Measurements from ENCODE around the gene ARMH2. TPM values are rescaled to one million over a fixed set of nuclear protein-coding genes. Genes with fewer than 3 reads are reported as not detected.

The ARMH2 gene
- total RNA-seq, 1 donor from 2014 or later = not detected

GRCh38 chr6:24844061-24844460, 45.3 kb upstream of the ARMH2 start:
- H3K27me3 Mint-ChIP-seq = no peaks in the 10 kb centered on the region
- no peaks in the 10 kb centered on the region for H3K36me3 Mint-ChIP-seq (ENCODE audit: insufficient read depth)
- H3K4me3 Mint-ChIP-seq (ENCODE audit: low read depth) = peak overlapping the region; percentile 18
- TF ChIP-seq CTCF (IDR thresholded peaks at IDR 0.05; ENCODE audit: unreplicated experiment) = no peak
- H3K9me3 Mint-ChIP-seq (ENCODE audit: low read depth) = no peaks in the 10 kb centered on the region
- H3K27ac Mint-ChIP-seq = peak overlapping the region; percentile 30
- no peak for DNase-seq (ENCODE audit: low spot score, unreplicated experiment)
- H3K4me1 Mint-ChIP-seq (ENCODE audit: low read depth) = peaks cover 18% of the 10 kb centered on the region

GRCh38 chr6:24840187-24840586, 41.5 kb upstream of the ARMH2 start:
- no peaks in the 10 kb centered on the region for H3K9me3 Mint-ChIP-seq (ENCODE audit: low read depth)
- H3K4me1 Mint-ChIP-seq (ENCODE audit: low read depth) = peaks cover 18% of the 10 kb centered on the region
- no peak for DNase-seq (ENCODE audit: low spot score, unreplicated experiment)
- no peak overlapping the region for H3K4me3 Mint-ChIP-seq (ENCODE audit: low read depth)
- H3K27me3 Mint-ChIP-seq = no peaks in the 10 kb centered on the region
- no peaks in the 10 kb centered on the region for H3K36me3 Mint-ChIP-seq (ENCODE audit: insufficient read depth)
- H3K27ac Mint-ChIP-seq = no peak overlapping the region
- no peak for TF ChIP-seq CTCF (IDR thresholded peaks at IDR 0.05; ENCODE audit: unreplicated experiment)

GRCh38 chr6:24838994-24839393, 40.3 kb upstream of the ARMH2 start:
- no peaks in the 10 kb centered on the region for H3K27me3 Mint-ChIP-seq
- H3K36me3 Mint-ChIP-seq (ENCODE audit: insufficient read depth) = no peaks in the 10 kb centered on the region
- TF ChIP-seq CTCF (IDR thresholded peaks at IDR 0.05; ENCODE audit: unreplicated experiment) = no peak
- no peak overlapping the region for H3K27ac Mint-ChIP-seq
- peaks cover 14% of the 10 kb centered on the region for H3K4me1 Mint-ChIP-seq (ENCODE audit: low read depth)
- H3K9me3 Mint-ChIP-seq (ENCODE audit: low read depth) = peaks cover 3% of the 10 kb centered on the region
- H3K4me3 Mint-ChIP-seq (ENCODE audit: low read depth) = no peak overlapping the region
- no peak for DNase-seq (ENCODE audit: low spot score, unreplicated experiment)

GRCh38 chr6:24838081-24838480, 39.4 kb upstream of the ARMH2 start:
- H3K4me1 Mint-ChIP-seq (ENCODE audit: low read depth) = peaks cover 6% of the 10 kb centered on the region
- H3K36me3 Mint-ChIP-seq (ENCODE audit: insufficient read depth) = no peaks in the 10 kb centered on the region
- H3K27ac Mint-ChIP-seq = no peak overlapping the region
- no peak for TF ChIP-seq CTCF (IDR thresholded peaks at IDR 0.05; ENCODE audit: unreplicated experiment)
- DNase-seq (ENCODE audit: low spot score, unreplicated experiment) = no peak
- H3K9me3 Mint-ChIP-seq (ENCODE audit: low read depth) = peaks cover 3% of the 10 kb centered on the region
- no peak overlapping the region for H3K4me3 Mint-ChIP-seq (ENCODE audit: low read depth)
- H3K27me3 Mint-ChIP-seq = no peaks in the 10 kb centered on the region

GRCh38 chr6:24836109-24836508, 37.4 kb upstream of the ARMH2 start:
- no peaks in the 10 kb centered on the region for H3K27me3 Mint-ChIP-seq

More at GRCh38 chr6:24836109-24836508, 37.4 kb upstream of the ARMH2 start:
- no peak for DNase-seq (ENCODE audit: low spot score, unreplicated experiment)
- no peak for TF ChIP-seq CTCF (IDR thresholded peaks at IDR 0.05; ENCODE audit: unreplicated experiment)
- H3K27ac Mint-ChIP-seq = no peak overlapping the region
- H3K36me3 Mint-ChIP-seq (ENCODE audit: insufficient read depth) = no peaks in the 10 kb centered on the region
- peaks cover 3% of the 10 kb centered on the region for H3K9me3 Mint-ChIP-seq (ENCODE audit: low read depth)
- no peak overlapping the region for H3K4me3 Mint-ChIP-seq (ENCODE audit: low read depth)
- no peaks in the 10 kb centered on the region for H3K4me1 Mint-ChIP-seq (ENCODE audit: low read depth)

Data from progenitor cell of endocrine pancreas (in vitro differentiated cells).